Fibroblast of villous mesenchyme (primary cell): Measurements from ENCODE around the gene TNS2. TPM values are rescaled to one million over a fixed set of nuclear protein-coding genes. Genes with fewer than 3 reads are reported as not detected.
A peak's percentile ranks its signal among the peaks of the same experiment; 100 is the strongest.

ENCODE experiments used
- DNase-seq: peaks from one replicate; pipeline ENCODE4 v3.0.0-alpha.2; 2010; ENCODE audit warnings: low read depth
- H3K4me3 ChIP-seq: 2 replicates; pipeline ENCODE4 v1.5.1; 2011; ENCODE audit warnings: low read depth, mild to moderate bottlenecking, low read length
- total RNA-seq: library from RNA; depleted of rRNA; stranded (reverse); fragments of >200 nt; gene quantifications from 2 replicates; pipeline ENCODE4 v1.2.3, GENCODE V29; 2012
- TF ChIP-seq, protein P1 (sequence below): IDR thresholded peaks from 2 replicates; pipeline ENCODE4 v1.5.1; 2012; ENCODE audit warnings: low read depth, mild to moderate bottlenecking, low read length; ENCODE audit not compliant: insufficient read depth

The TNS2 gene
- total RNA-seq, 1 donor: 36.7 TPM

DNA sequence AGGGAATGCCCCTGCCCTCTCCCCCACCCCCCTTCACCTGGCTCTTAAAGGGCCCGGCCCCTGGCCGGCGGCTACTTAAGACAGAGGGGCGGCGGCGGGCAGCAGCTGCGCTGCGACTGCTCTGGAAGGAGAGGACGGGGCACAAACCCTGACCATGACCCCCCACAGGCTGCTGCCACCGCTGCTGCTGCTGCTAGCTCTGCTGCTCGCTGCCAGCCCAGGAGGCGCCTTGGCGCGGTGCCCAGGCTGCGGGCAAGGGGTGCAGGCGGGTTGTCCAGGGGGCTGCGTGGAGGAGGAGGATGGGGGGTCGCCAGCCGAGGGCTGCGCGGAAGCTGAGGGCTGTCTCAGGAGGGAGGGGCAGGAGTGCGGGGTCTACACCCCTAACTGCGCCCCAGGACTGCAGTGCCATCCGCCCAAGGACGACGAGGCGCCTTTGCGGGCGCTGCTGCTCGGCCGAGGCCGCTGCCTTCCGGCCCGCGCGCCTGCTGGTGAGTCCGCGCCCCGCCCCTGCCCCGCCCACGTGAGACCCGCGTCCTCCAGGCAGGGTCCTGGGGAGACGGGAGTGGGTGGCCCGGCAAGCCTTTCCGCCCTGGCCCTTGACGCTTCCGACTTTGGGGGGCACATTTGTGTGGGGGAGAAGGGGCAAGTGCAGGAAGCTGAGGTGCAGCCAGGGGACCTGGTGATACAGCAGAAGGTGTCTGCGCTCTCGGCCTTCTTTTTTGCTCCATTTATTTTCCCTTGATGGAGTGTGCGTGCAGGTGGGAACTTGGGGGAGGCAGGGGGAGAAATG lies 47.9 kb downstream of the TNS2 start, which contains the start of gene IGFBP6:
IGFBP6 (plus strand) TSS at position 104 of the 790 bp plus-strand sequence; CDS start at position 155, 51 bp downstream.
- peak within 1 kb of the TSS; percentile 71 for H3K4me3 ChIP-seq
- TF ChIP-seq, protein P1, sequence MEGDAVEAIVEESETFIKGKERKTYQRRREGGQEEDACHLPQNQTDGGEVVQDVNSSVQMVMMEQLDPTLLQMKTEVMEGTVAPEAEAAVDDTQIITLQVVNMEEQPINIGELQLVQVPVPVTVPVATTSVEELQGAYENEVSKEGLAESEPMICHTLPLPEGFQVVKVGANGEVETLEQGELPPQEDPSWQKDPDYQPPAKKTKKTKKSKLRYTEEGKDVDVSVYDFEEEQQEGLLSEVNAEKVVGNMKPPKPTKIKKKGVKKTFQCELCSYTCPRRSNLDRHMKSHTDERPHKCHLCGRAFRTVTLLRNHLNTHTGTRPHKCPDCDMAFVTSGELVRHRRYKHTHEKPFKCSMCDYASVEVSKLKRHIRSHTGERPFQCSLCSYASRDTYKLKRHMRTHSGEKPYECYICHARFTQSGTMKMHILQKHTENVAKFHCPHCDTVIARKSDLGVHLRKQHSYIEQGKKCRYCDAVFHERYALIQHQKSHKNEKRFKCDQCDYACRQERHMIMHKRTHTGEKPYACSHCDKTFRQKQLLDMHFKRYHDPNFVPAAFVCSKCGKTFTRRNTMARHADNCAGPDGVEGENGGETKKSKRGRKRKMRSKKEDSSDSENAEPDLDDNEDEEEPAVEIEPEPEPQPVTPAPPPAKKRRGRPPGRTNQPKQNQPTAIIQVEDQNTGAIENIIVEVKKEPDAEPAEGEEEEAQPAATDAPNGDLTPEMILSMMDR: no peak
- peak; percentile 52 for DNase-seq

DNA sequence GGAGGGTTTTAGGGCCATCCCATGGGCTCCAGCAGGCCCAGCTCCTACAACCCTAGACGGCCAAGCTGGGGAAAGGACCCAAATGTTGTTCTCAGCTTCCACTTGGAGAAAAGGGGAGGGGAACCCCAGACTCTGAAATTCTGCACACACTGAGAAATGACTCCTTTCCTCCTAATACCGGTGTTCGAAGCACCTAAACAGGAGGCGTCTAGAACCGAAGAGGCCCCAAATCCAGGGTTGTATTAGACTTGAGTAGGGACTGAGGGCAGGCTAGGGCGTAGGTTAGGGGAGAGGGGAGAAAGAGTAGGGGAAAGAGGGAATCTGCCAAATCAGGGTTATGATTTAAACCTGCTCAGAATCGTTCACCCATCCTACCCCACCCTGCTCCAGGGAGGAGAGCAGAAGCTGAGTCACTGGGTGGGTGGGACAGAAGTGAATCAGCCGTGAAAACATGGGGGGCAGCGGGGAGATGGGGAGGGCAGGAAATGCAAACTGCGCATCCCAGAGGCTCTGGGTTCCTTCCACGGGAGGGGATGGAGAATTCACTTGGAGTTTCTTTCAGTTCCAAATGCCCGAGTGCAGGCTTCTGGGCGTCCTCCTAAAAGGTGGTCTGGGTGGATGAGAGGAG lies 48.6 kb downstream of the TNS2 start:
- TF ChIP-seq, protein P1: no peak
- peak; percentile 64 for DNase-seq

GRCh38 chr12:53099071-53099882 lies 49.4 kb downstream of the TNS2 start:
- TF ChIP-seq, protein P1: peak; percentile 95
- DNase-seq: peak; percentile 95
- peak overlapping the region; percentile 71 for H3K4me3 ChIP-seq

More for the DNA sequence above, 48.6 kb downstream of the TNS2 start:
- peak overlapping the region; percentile 71 for H3K4me3 ChIP-seq

DNA sequence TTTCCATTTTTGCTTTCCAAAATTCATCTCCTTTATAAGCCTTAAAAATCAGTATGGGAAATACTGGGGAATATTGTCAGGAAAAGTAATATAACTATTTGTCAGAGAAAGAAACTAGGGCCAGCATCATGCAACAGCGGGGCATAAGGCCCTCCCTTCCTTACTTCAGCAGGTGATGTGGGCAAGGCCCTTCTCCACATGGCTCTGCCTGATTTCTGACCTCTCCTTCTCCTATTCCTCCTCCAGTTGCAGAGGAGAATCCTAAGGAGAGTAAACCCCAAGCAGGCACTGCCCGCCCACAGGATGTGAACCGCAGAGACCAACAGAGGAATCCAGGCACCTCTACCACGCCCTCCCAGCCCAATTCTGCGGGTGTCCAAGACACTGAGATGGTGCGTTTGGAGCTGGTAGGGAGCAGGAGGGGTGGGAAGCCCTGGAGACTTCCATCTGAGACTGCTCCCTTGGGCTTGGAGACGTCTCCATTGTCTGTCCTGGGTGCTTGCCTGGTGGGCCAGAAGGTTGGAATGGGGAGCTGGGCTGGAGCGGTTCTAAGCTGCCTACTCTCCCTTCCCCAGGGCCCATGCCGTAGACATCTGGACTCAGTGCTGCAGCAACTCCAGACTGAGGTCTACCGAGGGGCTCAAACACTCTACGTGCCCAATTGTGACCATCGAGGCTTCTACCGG lies 50.7 kb downstream of the TNS2 start:
- TF ChIP-seq, protein P1: no peak
- no peak for DNase-seq
- no peak overlapping the region for H3K4me3 ChIP-seq

DNA sequence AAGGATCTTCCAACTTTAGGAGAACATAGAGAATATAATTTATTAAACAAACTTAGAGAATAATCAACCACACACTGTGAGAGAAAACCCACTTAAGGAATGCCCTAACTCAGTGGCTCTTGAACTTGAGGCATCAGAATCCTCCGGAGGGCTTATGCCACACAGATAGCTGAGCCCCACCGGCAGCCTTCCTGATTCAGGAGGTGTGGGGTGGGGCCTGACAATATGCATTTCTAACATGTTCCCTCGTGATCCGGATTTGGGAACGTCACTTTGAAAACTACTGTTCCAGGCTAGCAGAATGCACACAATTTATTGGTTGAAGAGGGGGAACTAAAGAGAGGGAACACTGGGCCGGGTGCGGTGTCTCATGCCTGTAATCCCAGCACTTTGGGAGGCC lies 51.4 kb downstream of the TNS2 start:
- DNase-seq: no peak
- no peak overlapping the region for H3K4me3 ChIP-seq
- TF ChIP-seq, protein P1: no peak
